ENCODE results near the gene TUBA4A.
"Not testable (repeated sequence)": the region's sequence is repeated elsewhere in the genome, so short reads cannot be mapped to it uniquely, and the experiment has no call there.

The TUBA4A gene

DNA sequence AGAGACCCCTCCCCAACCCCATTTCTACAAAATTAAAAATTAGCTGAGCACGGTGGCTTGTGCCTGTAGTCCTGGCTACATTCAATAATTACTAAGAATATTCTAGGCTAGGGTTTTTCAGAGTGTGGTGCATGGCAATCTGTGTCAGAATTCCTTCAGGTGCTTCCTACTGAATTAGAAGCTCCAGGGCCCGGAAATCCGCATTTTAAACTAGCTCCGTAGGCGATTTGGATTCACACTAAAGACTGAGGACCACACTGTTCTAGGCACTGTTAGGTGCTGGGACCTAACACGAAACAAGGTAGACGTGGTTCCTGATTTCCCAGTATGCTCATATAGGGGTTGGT is 47.8 kb downstream of the TUBA4A start:
- DNase-seq (ENCODE audit: insufficient read length): no peak
- TF ChIP-seq TAF1 (IDR thresholded peaks at IDR 0.05; ENCODE audit: borderline replicate concordance, low read depth, low read length) (no peak), POLR2A (IDR thresholded peaks at IDR 0.05; ENCODE audit: low read depth, low read length) (no peak), POLR2AphosphoS5 (IDR thresholded peaks at IDR 0.05; ENCODE audit: low read depth, low read length) (no peak)
- FAIRE-seq: no peak

DNA sequence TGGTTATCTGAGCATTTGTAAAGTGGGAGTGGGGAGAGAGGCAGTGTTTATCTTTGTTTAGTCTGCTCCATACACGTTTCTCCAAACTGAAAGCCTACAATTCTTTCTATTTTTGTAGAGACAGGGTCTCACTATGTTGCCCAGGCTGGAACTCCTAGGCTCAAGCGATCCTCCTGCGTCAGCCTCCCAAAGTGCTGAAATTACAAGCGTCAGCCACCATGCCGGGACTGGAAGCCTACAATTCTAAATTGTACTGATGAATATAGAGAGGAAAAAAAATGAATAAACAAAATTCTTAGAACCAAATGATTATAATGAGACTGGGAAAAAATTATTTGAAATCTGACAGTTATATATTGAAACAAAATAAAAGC is 48.6 kb downstream of the TUBA4A start:
- TF ChIP-seq TAF1 (IDR thresholded peaks at IDR 0.05; ENCODE audit: borderline replicate concordance, low read depth, low read length) (no peak), POLR2AphosphoS5 (IDR thresholded peaks at IDR 0.05; ENCODE audit: low read depth, low read length) (no peak), POLR2A (IDR thresholded peaks at IDR 0.05; ENCODE audit: low read depth, low read length) (no peak)
- DNase-seq (ENCODE audit: insufficient read length): no peak

DNA sequence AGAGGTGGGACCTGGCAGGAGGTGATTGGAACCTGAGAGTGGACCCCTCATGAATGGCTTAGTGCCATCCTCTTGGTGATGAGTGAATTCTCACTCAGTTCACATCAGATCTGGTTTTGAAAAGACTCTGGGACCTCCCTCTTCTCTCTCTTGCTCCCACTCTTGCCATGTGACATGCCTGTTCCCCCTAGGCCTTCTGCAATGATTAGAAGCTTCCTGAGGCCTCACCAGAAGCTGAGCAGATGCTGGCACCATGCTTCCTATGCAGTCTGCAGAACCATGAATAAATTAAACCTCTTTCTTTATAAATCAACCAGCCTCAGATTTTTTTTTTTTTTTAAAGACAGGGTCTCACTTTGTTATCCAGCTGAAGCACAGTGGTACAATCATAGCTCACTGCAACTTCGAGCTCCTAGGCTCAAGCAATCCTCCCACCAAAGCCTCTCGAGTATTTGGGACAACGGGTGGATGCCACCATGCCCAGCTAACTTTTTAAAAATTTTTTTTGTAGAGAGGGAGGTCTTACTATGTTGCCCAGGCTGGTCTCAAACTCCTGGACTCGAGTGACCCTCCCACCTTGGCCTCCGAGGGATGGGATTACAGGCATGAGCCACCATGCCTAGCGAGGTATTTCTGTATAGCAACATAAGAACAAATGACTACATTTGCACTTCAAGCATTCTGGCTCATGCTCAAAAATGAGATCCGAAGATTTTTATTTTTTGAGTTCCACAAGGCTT is 49.1 kb downstream of the TUBA4A start:
- FAIRE-seq (no peak), DNase-seq (ENCODE audit: insufficient read length) (no peak)
- TF ChIP-seq POLR2AphosphoS5 (IDR thresholded peaks at IDR 0.05; ENCODE audit: low read depth, low read length) (no peak), POLR2A (IDR thresholded peaks at IDR 0.05; ENCODE audit: low read depth, low read length) (no peak), TAF1 (IDR thresholded peaks at IDR 0.05; ENCODE audit: borderline replicate concordance, low read depth, low read length) (no peak)

More for the DNA sequence above, 48.6 kb downstream of the TUBA4A start:
- no peak for FAIRE-seq

DNA sequence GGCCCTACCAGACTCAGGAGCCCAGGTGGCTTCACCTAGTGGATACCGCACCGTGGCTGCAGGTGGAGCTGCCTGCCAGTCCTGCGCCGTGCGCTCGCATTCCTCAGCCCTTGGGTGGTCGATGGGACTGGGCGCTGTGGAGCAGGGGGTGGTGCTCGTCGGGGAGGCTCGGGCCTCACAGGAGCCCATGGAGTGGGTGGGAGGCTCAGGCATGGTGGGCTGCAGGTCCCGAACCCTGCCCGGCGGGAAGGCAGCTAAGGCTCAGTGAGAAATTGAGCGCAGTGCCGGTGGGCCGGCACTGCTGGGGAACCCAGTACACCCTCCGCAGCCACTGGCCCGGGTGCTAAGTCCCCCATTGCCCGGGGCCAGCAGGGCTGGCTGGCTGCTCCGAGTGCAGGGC is 52.4 kb downstream of the TUBA4A start:
- FAIRE-seq; DNase-seq (ENCODE audit: insufficient read length): not testable (repeated sequence)

DNA sequence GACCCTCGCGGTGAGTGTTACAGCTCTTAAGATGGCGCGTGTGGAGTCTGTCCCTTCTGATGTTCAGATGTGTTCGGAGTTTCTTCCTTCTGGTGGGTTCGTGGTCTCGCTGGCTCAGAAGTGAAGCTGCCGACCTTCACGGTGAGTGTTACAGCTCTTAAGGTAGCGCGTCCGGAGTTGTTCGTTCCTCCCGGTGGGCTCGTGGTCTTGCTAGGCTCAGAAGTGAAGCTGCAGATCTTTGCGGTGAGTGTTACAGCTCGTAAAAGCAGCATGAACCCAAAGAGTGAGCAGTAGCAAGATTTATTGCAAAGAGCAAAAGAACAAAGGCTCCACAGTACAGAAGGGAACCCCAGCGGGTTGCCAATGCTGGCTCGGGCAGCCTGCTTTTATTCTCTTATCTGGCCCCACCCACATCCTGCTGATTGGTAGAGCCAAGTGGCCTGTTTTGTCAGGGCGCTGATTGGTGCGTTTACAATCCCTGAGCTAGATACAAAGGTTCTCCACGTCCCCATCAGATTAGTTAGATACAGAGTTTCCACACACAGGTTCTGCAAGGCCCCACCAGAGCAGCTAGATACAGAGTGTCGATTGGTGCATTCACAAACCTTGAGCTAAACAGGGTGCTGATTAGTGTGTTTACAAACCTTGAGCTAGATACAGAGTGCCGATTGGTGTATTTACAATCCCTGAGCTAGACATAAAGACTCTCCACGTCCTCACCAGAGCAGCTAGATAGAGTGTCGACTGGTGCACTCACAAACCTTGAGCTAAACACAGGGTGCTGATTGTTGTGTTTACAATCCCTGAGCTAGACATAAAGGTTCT is 53.0 kb downstream of the TUBA4A start:
- DNase-seq (ENCODE audit: insufficient read length); FAIRE-seq: not testable (repeated sequence)

All from GM12892 (cell line).